ENCODE results near the gene CFAP100.

CFAP100 gene

GRCh38 chr3:126472277-126473006, 77.7 kb downstream of the CFAP100 start (continued):
- TF ChIP-seq, protein P1, sequence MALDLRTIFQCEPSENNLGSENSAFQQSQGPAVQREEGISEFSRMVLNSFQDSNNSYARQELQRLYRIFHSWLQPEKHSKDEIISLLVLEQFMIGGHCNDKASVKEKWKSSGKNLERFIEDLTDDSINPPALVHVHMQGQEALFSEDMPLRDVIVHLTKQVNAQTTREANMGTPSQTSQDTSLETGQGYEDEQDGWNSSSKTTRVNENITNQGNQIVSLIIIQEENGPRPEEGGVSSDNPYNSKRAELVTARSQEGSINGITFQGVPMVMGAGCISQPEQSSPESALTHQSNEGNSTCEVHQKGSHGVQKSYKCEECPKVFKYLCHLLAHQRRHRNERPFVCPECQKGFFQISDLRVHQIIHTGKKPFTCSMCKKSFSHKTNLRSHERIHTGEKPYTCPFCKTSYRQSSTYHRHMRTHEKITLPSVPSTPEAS (tag by site-specific recombination; IDR thresholded peaks at IDR 0.05): no peak
- TF ChIP-seq GLI4 (tag by site-specific recombination; IDR thresholded peaks at IDR 0.05): no peak
- TF ChIP-seq, protein P2, sequence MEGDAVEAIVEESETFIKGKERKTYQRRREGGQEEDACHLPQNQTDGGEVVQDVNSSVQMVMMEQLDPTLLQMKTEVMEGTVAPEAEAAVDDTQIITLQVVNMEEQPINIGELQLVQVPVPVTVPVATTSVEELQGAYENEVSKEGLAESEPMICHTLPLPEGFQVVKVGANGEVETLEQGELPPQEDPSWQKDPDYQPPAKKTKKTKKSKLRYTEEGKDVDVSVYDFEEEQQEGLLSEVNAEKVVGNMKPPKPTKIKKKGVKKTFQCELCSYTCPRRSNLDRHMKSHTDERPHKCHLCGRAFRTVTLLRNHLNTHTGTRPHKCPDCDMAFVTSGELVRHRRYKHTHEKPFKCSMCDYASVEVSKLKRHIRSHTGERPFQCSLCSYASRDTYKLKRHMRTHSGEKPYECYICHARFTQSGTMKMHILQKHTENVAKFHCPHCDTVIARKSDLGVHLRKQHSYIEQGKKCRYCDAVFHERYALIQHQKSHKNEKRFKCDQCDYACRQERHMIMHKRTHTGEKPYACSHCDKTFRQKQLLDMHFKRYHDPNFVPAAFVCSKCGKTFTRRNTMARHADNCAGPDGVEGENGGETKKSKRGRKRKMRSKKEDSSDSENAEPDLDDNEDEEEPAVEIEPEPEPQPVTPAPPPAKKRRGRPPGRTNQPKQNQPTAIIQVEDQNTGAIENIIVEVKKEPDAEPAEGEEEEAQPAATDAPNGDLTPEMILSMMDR (tag by site-specific recombination; IDR thresholded peaks at IDR 0.05): no peak
- TF ChIP-seq ZBTB17 (tag by site-specific recombination; IDR thresholded peaks at IDR 0.05): peak; percentile 86
- TF ChIP-seq ZNF404 (tag by site-specific recombination; IDR thresholded peaks at IDR 0.05): no peak
- TF ChIP-seq ZNF394 (tag by site-specific recombination; IDR thresholded peaks at IDR 0.05; ENCODE audit: borderline replicate concordance): no peak
- TF ChIP-seq ZBTB11 (tag by site-specific recombination; conservative IDR thresholded peaks at IDR 0.05; ENCODE audit: low read depth): peak; percentile 61
- TF ChIP-seq ZNF16 (tag by site-specific recombination; IDR thresholded peaks at IDR 0.05; ENCODE audit: low read depth): no peak
- TF ChIP-seq YY2 (tag by site-specific recombination; IDR thresholded peaks at IDR 0.05): no peak
- no peak for TF ChIP-seq ZNF433 (tag by site-specific recombination; IDR thresholded peaks at IDR 0.05; ENCODE audit: low read depth)
- TF ChIP-seq ZNF843 (tag by site-specific recombination; IDR thresholded peaks at IDR 0.05): peak; percentile 26; the same call in 1 of the 2 replicates
- TF ChIP-seq PRDM1 (tag by site-specific recombination; IDR thresholded peaks at IDR 0.05): peak; percentile 95
- TF ChIP-seq, protein P3, sequence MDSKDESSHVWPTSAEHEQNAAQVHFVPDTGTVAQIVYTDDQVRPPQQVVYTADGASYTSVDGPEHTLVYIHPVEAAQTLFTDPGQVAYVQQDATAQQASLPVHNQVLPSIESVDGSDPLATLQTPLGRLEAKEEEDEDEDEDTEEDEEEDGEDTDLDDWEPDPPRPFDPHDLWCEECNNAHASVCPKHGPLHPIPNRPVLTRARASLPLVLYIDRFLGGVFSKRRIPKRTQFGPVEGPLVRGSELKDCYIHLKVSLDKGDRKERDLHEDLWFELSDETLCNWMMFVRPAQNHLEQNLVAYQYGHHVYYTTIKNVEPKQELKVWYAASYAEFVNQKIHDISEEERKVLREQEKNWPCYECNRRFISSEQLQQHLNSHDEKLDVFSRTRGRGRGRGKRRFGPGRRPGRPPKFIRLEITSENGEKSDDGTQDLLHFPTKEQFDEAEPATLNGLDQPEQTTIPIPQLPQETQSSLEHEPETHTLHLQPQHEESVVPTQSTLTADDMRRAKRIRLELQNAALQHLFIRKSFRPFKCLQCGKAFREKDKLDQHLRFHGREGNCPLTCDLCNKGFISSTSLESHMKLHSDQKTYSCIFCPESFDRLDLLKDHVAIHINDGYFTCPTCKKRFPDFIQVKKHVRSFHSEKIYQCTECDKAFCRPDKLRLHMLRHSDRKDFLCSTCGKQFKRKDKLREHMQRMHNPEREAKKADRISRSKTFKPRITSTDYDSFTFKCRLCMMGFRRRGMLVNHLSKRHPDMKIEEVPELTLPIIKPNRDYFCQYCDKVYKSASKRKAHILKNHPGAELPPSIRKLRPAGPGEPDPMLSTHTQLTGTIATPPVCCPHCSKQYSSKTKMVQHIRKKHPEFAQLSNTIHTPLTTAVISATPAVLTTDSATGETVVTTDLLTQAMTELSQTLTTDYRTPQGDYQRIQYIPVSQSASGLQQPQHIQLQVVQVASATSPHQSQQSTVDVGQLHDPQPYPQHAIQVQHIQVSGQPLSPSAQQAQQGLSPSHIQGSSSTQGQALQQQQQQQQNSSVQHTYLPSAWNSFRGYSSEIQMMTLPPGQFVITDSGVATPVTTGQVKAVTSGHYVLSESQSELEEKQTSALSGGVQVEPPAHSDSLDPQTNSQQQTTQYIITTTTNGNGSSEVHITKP (tag by site-specific recombination; IDR thresholded peaks at IDR 0.05): peak; percentile 72
- TF ChIP-seq, protein P4, sequence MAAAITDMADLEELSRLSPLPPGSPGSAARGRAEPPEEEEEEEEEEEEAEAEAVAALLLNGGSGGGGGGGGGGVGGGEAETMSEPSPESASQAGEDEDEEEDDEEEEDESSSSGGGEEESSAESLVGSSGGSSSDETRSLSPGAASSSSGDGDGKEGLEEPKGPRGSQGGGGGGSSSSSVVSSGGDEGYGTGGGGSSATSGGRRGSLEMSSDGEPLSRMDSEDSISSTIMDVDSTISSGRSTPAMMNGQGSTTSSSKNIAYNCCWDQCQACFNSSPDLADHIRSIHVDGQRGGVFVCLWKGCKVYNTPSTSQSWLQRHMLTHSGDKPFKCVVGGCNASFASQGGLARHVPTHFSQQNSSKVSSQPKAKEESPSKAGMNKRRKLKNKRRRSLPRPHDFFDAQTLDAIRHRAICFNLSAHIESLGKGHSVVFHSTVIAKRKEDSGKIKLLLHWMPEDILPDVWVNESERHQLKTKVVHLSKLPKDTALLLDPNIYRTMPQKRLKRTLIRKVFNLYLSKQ (tag by site-specific recombination; IDR thresholded peaks at IDR 0.05; ENCODE audit: borderline replicate concordance): no peak
- TF ChIP-seq GLI2 (tag by site-specific recombination; IDR thresholded peaks at IDR 0.05; ENCODE audit: borderline replicate concordance, low read depth): no peak
- peak; percentile 48; the same call in 1 of the 2 replicates for TF ChIP-seq KLF1 (tag by site-specific recombination; IDR thresholded peaks at IDR 0.05)
- TF ChIP-seq, protein P5, sequence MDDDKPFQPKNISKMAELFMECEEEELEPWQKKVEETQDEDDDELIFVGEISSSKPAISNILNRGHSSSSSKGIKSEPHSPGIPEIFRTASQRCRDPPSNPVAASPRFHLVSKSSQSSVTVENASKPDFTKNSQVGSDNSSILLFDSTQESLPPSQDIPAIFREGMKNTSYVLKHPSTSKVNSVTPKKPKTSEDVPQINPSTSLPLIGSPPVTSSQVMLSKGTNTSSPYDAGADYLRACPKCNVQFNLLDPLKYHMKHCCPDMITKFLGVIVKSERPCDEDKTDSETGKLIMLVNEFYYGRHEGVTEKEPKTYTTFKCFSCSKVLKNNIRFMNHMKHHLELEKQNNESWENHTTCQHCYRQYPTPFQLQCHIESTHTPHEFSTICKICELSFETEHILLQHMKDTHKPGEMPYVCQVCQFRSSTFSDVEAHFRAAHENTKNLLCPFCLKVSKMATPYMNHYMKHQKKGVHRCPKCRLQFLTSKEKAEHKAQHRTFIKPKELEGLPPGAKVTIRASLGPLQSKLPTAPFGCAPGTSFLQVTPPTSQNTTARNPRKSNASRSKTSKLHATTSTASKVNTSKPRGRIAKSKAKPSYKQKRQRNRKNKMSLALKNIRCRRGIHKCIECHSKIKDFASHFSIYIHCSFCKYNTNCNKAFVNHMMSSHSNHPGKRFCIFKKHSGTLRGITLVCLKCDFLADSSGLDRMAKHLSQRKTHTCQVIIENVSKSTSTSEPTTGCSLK (tag by site-specific recombination; IDR thresholded peaks at IDR 0.05): no peak
- TF ChIP-seq ZNF560 (tag by site-specific recombination; IDR thresholded peaks at IDR 0.05; ENCODE audit: borderline replicate concordance): no peak
- no peak for TF ChIP-seq TCF7L2 (IDR thresholded peaks at IDR 0.05; ENCODE audit: borderline replicate concordance, low read depth, low read length)
- TF ChIP-seq SCRT1 (tag by site-specific recombination; IDR thresholded peaks at IDR 0.05; ENCODE audit: borderline replicate concordance): peak; percentile 89; the same call in 1 of the 2 replicates
- TF ChIP-seq ZNF324 (tag by site-specific recombination; IDR thresholded peaks at IDR 0.05): 0 out of 2 replicates have a peak, but pooled peaks have one; percentile 38
- TF ChIP-seq KLF17 (tag by site-specific recombination; IDR thresholded peaks at IDR 0.05): 0 out of 2 replicates have a peak, but pooled peaks have one; percentile 38
- TF ChIP-seq, protein P6, sequence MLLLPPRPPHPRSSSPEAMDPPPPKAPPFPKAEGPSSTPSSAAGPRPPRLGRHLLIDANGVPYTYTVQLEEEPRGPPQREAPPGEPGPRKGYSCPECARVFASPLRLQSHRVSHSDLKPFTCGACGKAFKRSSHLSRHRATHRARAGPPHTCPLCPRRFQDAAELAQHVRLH (tag by site-specific recombination; IDR thresholded peaks at IDR 0.05): no peak
